ENCODE measurements around the gene SMCR8.
"Not testable (repeated sequence)": the region's sequence is repeated elsewhere in the genome, so short reads cannot be mapped to it uniquely, and the experiment has no call there.

The SMCR8 gene

DNA sequence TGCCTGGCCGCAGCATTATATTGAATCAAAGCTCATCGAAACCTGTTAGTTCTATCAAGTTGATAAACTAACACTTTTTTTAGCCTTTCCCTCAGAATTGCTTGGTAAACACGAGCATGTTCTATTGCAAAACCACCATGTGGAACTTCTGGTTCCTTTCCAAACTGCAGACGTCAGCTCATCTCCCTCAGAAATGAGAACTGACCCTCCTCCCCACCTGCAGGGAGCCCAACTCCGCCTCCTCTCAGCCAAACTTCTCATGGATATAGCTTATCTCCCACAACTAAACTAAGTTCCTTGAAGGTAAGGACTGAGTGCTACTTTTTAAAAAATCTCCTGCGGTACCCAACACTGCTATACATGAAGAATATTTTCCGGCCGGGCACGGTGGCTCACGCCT, 41.5 kb downstream of the SMCR8 start:
- FAIRE-seq, result no peak

DNA sequence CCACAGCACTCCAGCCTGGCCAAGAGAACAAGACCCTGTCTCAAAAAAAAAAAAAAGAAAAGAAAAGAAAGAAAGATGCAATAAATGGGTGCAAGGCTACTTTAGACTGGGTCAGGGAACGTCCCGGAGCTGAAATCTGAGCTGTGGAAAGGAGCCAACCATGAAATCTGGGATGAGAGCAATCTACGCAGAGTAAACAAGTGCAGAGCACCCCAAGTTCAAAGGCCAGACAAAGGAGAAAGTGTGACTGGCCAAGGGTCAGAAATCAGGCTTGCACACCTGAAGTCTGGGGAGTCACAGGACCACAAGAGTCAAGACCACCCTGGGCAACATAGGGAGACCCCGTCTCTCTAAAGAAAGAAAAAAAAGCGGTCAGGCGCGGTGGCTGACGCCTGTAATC, 45.4 kb downstream of the SMCR8 start:
- DNase-seq (ENCODE audit: insufficient read length, low spot score), result no peak
- no peak for FAIRE-seq

More for the DNA sequence above, 41.5 kb downstream of the SMCR8 start:
- DNase-seq (ENCODE audit: insufficient read length, low spot score), result no peak

DNA sequence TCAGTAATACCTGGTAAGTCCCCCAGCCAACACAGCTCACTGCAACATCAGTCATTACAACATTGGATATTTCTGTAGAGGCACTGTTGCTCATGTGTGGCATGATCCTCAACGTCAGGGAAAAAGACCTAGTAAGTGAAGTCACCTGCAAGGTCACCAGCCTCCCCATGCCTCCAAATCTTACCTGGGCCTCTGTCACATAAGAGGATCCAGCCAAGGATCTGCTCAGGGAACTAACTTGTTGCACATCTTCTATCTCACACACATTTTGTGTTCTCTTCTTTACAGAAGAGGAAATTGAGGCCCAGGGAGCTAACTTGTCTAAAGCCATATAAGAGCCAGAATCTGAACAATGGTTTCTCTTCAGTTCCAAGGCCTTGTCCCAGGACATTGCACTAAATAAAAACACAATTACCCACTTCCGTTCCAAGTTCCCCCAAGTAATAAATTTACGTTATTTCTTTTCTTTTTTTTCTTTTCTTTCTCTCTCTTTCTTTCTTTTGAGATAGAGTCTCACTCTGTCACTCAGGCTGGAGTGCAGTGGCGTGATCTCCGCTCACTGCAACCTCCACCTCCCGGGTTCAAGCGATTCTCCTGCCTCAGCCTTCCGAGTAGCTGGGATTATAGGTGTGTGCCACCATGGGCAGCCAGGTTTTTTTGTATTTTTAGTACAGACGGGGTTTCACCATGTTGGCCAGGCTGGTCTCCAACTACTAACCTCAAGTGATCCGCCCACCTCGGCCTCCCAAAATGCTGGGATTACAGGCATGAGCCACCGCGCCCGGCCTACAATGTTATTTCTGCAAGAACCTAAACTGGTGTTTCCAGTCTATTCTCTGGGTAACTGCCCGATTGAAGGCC, 47.0 kb downstream of the SMCR8 start:
- FAIRE-seq (peak; percentile 52), DNase-seq (ENCODE audit: insufficient read length, low spot score) (no peak)

DNA sequence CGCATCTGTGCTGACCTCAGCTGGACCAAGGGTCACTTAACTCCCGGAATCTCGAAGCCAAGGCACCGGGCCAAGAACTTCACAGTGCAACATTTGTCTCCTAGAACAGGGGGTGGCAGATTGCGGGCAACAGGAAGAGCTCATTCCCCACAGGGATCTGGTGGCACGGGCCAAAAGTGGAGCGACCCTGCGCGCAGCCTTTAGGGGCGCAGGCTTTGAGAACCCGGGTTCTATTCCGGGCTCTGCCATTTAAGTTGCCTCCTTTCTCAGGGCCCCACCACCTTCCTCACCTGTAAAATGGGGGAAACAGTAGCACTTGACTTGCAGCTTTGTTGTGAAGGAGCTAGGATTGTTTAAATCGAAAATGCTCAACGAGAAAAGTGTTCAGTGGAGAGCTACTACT, 47.6 kb downstream of the SMCR8 start:
- FAIRE-seq (no peak), DNase-seq (ENCODE audit: insufficient read length, low spot score) (peak; percentile 53)

DNA sequence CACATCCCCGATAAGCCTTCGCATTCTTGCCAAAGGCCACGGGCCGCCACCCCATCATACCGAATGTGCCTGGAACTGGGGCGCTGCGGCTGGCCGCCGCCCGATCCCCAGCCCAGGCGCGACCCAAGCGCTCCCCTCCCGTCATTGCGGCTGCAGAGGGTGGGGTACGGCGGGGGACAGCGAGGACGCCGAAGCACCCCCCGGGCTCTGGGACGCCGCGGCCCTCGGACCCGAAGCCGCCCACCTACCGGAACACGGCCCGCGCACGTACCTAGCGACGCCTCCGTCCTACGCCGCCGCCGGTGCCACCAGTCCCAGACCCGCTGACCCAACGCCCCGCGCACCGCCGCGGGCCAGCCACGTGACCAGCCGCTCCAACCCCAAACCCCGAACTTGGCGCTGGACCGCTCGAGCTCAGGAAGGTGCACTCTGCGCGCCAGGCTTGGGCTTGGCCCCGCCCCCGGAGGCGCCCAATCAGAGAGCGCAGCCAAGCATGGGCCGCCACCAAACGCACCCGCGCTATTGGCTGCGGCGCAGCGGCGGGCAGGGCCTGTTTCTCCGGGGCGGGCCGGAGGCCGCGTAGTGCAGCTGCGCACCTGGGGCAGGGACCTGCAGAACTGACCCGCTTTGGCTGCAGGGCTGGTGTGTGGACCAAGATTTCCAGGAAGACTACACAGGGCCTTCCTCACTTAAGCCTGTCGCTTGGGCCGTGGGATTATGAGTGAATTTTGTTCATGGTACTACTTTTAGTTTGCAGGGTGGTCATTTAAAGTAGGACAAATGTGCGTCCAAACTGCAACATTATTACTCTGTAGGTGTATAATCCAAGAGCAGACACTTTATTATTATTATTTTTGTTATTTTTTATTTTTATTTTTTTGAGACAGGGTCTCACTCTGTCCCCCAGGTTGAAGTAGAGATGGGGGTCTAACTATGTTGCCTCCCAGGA, 48.3 kb downstream of the SMCR8 start, which contains the start of gene SHMT1:
Gene SHMT1 (minus strand): TSS at position 450 of the 949 bp plus-strand sequence. CDS start 7,569 bp downstream, outside the sequence.
- FAIRE-seq (peak; percentile 100), DNase-seq (ENCODE audit: insufficient read length, low spot score) (peak; percentile 99)

DNA sequence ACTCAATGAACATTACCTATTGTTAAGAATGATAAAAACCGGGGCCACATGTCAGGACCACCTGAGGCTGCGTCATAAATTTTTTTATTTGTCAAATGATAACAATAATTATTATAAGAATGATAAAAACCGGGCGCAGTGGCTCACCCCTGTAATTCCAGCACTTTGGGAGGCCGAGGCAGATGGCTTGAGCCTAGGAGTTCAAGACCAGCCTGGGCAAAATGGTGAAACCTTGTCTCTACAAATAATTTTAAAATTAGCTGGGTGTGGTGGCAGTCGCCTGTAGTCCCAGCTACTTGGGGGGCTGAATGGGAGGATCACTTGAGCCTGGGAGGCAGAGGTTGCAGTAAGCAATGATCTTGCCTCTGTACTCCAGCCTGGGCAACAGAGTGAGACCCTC, 49.1 kb downstream of the SMCR8 start:
- DNase-seq (ENCODE audit: insufficient read length, low spot score) (no peak), FAIRE-seq (no peak)

DNA sequence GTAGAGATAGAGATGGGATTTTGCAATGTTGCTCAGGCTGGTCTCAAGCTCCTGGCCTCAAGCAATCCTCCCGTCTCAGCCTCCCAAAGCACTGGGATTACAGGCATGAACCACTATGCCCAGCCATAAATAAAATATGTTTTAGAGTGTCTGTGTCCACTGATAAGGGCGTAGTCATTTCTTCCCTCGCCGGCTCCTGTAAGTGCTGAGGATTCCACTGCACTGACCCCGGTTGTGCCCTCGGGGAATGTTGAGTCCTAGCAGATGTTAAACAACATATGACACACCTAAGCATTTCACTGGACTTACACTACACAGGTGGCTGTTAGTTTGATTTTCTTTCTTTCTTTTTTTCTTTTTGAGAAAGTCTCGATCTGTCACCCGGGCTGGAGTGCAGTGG, 53.9 kb downstream of the SMCR8 start:
- FAIRE-seq, result no peak

DNA sequence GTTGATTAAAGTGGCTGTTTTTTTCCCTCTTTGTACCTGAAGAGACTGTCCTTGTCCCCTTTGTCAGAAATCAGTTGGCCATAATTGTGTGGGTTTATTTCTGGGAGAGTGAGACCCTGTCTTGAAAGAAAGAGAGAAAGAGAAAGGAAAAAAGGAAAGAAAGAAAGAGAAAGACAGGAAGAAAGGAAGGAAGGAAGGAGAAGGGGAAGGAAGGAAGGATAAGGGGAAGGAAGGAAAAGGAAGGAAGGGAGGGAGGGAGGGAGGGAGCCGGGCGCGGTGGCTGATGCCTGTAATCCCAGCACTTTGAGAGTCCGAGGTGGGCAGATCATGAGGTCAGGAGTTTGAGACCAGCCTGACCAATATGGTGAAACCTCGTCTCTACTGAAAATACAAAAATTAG, 55.7 kb downstream of the SMCR8 start:
- DNase-seq (ENCODE audit: insufficient read length, low spot score), result no peak
- FAIRE-seq, result no peak

More for the DNA sequence above, 53.9 kb downstream of the SMCR8 start:
- DNase-seq (ENCODE audit: insufficient read length, low spot score), result peak; percentile 54

DNA sequence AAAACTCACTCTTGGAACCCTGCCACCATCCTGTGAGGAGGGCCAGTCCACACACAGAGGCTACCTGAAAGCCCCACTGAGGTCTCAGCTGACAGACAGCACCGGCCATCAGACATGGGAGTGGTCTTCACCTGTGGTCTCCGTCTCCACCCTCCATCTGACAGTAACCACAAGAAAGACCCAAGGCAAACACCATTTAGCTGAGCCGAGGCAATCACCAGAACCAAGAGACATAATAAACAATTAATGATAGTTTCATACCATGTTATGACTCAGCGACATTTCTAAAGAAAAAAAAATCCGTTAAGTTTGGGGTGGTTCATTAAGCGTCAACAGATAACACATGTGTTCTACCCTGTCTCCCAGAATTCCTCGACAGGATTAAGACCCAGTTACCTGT, 56.4 kb downstream of the SMCR8 start:
- DNase-seq (ENCODE audit: insufficient read length, low spot score) (no peak), FAIRE-seq (no peak)

DNA sequence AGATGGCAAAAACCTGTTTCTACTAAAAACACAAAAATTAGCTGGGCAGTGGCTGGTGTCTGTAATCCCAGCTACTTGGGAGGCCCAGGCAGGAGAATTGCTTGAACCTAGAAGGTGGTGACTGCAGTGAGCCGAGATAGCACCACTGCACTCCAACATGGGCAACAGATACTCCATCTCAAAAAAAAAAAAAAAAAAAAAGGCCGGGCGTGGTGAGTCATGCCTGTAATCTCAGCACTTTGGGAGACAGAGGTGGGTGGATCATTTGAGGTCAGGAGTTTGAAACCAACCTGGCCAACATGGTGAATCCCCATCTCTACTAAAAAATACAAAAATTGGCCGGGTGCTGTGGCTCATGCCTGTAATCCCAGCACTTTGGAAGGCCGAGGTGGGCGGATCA, 58.1 kb downstream of the SMCR8 start:
- FAIRE-seq; DNase-seq (ENCODE audit: insufficient read length, low spot score): not testable (repeated sequence)

DNA sequence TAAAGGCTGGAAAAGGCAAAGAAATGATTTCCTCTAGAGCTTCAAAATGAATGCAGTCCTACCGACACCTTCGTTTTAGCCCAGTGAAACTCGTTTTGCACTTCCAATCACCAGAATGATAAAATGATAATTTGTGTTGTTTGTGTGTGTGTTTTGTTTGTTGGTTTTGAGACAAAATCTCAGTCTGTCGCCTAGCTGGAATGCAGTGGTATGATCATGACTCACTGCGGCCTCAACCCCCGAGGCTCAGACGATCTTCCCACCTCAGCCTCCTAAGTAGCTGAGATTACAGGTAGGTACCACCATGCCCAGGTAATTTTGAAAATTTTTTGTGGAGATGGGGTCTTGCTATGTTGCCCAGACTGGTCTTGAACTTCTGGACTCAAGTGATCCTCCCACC, 59.1 kb downstream of the SMCR8 start:
- DNase-seq (ENCODE audit: insufficient read length, low spot score) (no peak), FAIRE-seq (no peak)

All from HTR-8/SVneo (cell line).